H9 (cell line): ENCODE measurements around the gene CENPM. TPM values are rescaled to one million over a fixed set of nuclear protein-coding genes. Genes with fewer than 3 reads are reported as not detected.

Source experiments
- DNase-seq: peaks from one replicate; pipeline ENCODE4 v3.0.0-alpha.2; 2017
- H2AFZ ChIP-seq: one replicate; pipeline ENCODE4 v1.6.1; 2013; ENCODE audit warnings: mild to moderate bottlenecking, low read length, control low read depth, moderate library complexity
- H2AK5ac ChIP-seq: 2 replicates; pipeline ENCODE4 v1.6.1; 2013; ENCODE audit warnings: low read length, control low read depth, mixed read lengths; ENCODE audit not compliant: insufficient read length
- H2BK120ac ChIP-seq: one replicate; pipeline ENCODE4 v1.6.1; 2013; ENCODE audit warnings: low read depth, mild to moderate bottlenecking, low read length, control low read depth, inconsistent platforms; ENCODE audit not compliant: poor library complexity, severe bottlenecking
- H2BK12ac ChIP-seq: 2 replicates; pipeline ENCODE4 v1.6.1; 2013; ENCODE audit warnings: low read length, control low read depth, mixed read lengths, low read depth; ENCODE audit not compliant: insufficient read length
- H2BK15ac ChIP-seq: 2 replicates; pipeline ENCODE4 v1.6.1; 2013; ENCODE audit warnings: low read depth, low read length, control low read depth
- H2BK20ac ChIP-seq: one replicate; pipeline ENCODE4 v1.6.1; 2013; ENCODE audit warnings: low read depth, mild to moderate bottlenecking, low read length, control low read depth, inconsistent platforms; ENCODE audit not compliant: poor library complexity, severe bottlenecking
- H2BK5ac ChIP-seq: 2 replicates; pipeline ENCODE4 v1.6.1; 2013; ENCODE audit warnings: low read length, control low read depth, mixed read lengths; ENCODE audit not compliant: insufficient read length
- H3K14ac ChIP-seq: 2 replicates; pipeline ENCODE4 v1.6.1; 2013; ENCODE audit warnings: low read length, control low read depth; ENCODE audit not compliant: insufficient read depth
- H3K18ac ChIP-seq: 2 replicates; pipeline ENCODE4 v1.6.1; 2013; ENCODE audit warnings: low read depth, mild to moderate bottlenecking, mixed read lengths, low read length, control low read depth; ENCODE audit not compliant: insufficient read length
- H3K23ac ChIP-seq: 2 replicates; pipeline ENCODE4 v1.6.1; 2013; ENCODE audit warnings: low read length, control low read depth, mixed read lengths, low read depth; ENCODE audit not compliant: insufficient read length
- H3K23me2 ChIP-seq: 2 replicates; pipeline ENCODE4 v1.6.1; 2013; ENCODE audit warnings: low read depth, mild to moderate bottlenecking, mixed read lengths, low read length, control low read depth; ENCODE audit not compliant: insufficient read length, poor library complexity, severe bottlenecking
- H3K27ac ChIP-seq: 2 replicates; pipeline ENCODE4 v1.5.1; 2013; ENCODE audit warnings: low read length, control low read depth, mixed read lengths, low read depth; ENCODE audit not compliant: insufficient read length
- H3K27me3 ChIP-seq: 2 replicates; pipeline ENCODE4 v1.6.1; 2013; ENCODE audit warnings: low read length, control low read depth, inconsistent platforms; ENCODE audit not compliant: insufficient read depth
- H3K4ac ChIP-seq: 2 replicates; pipeline ENCODE4 v1.6.1; 2013; ENCODE audit warnings: low read depth, mild to moderate bottlenecking, control low read depth, inconsistent platforms, low read length, moderate library complexity
- H3K4me1 ChIP-seq: 2 replicates; pipeline ENCODE4 v1.6.1; 2013; ENCODE audit warnings: low read length, control low read depth, inconsistent platforms; ENCODE audit not compliant: insufficient read depth
- H3K4me2 ChIP-seq: 2 replicates; pipeline ENCODE4 v1.6.1; 2013; ENCODE audit warnings: low read length, control low read depth, mixed read lengths; ENCODE audit not compliant: insufficient read length, insufficient read depth
- H3K56ac ChIP-seq: 2 replicates; pipeline ENCODE4 v1.6.1; 2013; ENCODE audit warnings: low read depth, mild to moderate bottlenecking, mixed read lengths, low read length, control low read depth; ENCODE audit not compliant: insufficient read length
- H3K79me1 ChIP-seq: 2 replicates; pipeline ENCODE4 v1.6.1; 2013; ENCODE audit warnings: low read depth, mild to moderate bottlenecking, moderate library complexity, low read length, control low read depth, inconsistent platforms; ENCODE audit not compliant: insufficient read depth, poor library complexity, severe bottlenecking
- H3K79me2 ChIP-seq: 2 replicates; pipeline ENCODE4 v1.6.1; 2013; ENCODE audit warnings: low read length, control low read depth, inconsistent platforms; ENCODE audit not compliant: insufficient read depth
- H3K9ac ChIP-seq: 2 replicates; pipeline ENCODE4 v1.6.1; 2013; ENCODE audit warnings: low read length, control low read depth, mixed read lengths; ENCODE audit not compliant: insufficient read length; ENCODE audit errors: extremely low read depth
- H3K9me3 ChIP-seq: one replicate; pipeline ENCODE4 v1.6.1; 2013; ENCODE audit warnings: low read depth, low read length, inconsistent platforms; ENCODE audit not compliant: control insufficient read depth
- H3T11ph ChIP-seq: one replicate; pipeline ENCODE4 v1.6.1; 2013; ENCODE audit warnings: mild to moderate bottlenecking, low read length, control low read depth, inconsistent platforms
- H4K20me1 ChIP-seq: one replicate; pipeline ENCODE4 v1.6.1; 2013; ENCODE audit not compliant: control insufficient read depth, insufficient read length, insufficient read depth
- H4K5ac ChIP-seq: 2 replicates; pipeline ENCODE4 v1.6.1; 2013; ENCODE audit warnings: low read depth, mild to moderate bottlenecking, mixed read lengths, low read length, control low read depth; ENCODE audit not compliant: insufficient read length
- H4K8ac ChIP-seq: replicated peaks from 2 replicates; pipeline ENCODE4 v1.6.1; 2013; ENCODE audit warnings: low read length, control low read depth, mixed read lengths, low read depth; ENCODE audit not compliant: insufficient read length
- H4K91ac ChIP-seq: 2 replicates; pipeline ENCODE4 v1.6.1; 2013; ENCODE audit warnings: low read depth, mild to moderate bottlenecking, moderate library complexity, mixed read lengths, low read length, control low read depth; ENCODE audit not compliant: insufficient read length
- H3K27ac Mint-ChIP-seq, 3 experiments: 2 replicates in 2 of 3; 3 replicates in 1 of 3; pipeline ENCODE4 v1.8.0; 2020 to 2021; ENCODE audit warnings: mixed read lengths in 3 of 3, mild to moderate bottlenecking in 1 of 3, moderate library complexity in 1 of 3
- H3K27me3 Mint-ChIP-seq: 2 replicates; pipeline ENCODE4 v1.8.0; 2021; ENCODE audit warnings: low read depth, mild to moderate bottlenecking, moderate library complexity, mixed read lengths
- H3K36me3 Mint-ChIP-seq, 3 experiments: 2 replicates in 2 of 3; 3 replicates in 1 of 3; pipeline ENCODE4 v1.8.0; 2020 to 2021; ENCODE audit warnings: low read depth in 3 of 3, mixed read lengths in 3 of 3; ENCODE audit not compliant: insufficient read depth in 1 of 3
- H3K4me1 Mint-ChIP-seq, 2 experiments: 2 replicates each; pipeline ENCODE4 v1.8.0; 2020; ENCODE audit warnings: mixed read lengths in 2 of 2
- H3K4me3 Mint-ChIP-seq, 2 experiments: 2 replicates in 1 of 2; 3 replicates in 1 of 2; pipeline ENCODE4 v1.8.0; 2020 to 2021; ENCODE audit warnings: mild to moderate bottlenecking in 2 of 2, mixed read lengths in 2 of 2, moderate library complexity in 1 of 2
- H3K9me3 Mint-ChIP-seq, 2 experiments: 2 replicates in 1 of 2; 3 replicates in 1 of 2; pipeline ENCODE4 v1.8.0; 2020; ENCODE audit warnings: mild to moderate bottlenecking in 2 of 2, mixed read lengths in 2 of 2, moderate library complexity in 1 of 2
- WGBS: extraction: QIAGEN DNeasy Blood & Tissue Kit; methylation state at CpG from one replicate; pipeline ENCODE4 v1.1.7; 2013; ENCODE audit warnings: missing lambda C conversion rate, low lambda C conversion rate, mixed read lengths; ENCODE audit not compliant: insufficient read length; ENCODE audit errors: extremely low coverage; 5-methylcytosine and 5-hydroxymethylcytosine counted together
- total RNA-seq: library from RNA; stranded (reverse); gene quantifications from 2 replicates; pipeline ENCODE4 v1.2.1, GENCODE V29; 2021
- TF ChIP-seq, protein P1 (sequence below): fragments of 200-600 bp; sonication (generic); conservative IDR thresholded peaks from 3 replicates; pipeline ENCODE4 v1.8.0; 2021; ENCODE audit warnings: antibody characterized with exemption, mild to moderate bottlenecking

Gene CENPM
- total RNA-seq, 1 experiment from 2014 or later: 36.5 TPM

DNA sequence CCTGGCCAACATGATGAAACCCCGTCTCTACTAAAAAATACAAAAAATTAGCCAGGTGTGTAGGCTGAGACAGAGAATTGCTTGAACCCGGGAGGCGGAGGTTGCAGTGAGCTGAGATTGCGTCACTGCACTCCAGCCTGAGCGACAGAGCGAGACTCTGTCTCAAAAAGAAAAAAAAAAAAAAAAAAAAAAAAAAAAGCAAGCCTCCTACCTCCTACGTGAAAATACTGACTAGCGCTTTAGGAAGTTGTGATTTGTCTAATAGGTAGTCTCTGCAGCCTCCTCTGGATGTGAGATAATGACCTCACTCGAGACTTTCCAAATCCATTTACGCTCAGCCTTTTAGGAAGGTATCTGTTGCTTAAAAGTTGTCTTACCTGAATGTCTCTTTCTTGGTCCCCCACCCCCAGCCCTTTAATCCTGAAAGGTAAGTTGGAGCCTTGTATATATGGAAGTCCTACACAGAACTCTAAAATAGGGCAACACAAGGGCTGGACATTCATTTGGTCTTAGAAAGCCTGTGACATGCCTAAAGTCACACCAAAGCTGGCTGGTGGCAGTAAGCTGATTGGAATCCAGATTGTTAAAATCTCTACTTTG, 27.8 kb upstream of the CENPM start:
- TF ChIP-seq, protein P1, sequence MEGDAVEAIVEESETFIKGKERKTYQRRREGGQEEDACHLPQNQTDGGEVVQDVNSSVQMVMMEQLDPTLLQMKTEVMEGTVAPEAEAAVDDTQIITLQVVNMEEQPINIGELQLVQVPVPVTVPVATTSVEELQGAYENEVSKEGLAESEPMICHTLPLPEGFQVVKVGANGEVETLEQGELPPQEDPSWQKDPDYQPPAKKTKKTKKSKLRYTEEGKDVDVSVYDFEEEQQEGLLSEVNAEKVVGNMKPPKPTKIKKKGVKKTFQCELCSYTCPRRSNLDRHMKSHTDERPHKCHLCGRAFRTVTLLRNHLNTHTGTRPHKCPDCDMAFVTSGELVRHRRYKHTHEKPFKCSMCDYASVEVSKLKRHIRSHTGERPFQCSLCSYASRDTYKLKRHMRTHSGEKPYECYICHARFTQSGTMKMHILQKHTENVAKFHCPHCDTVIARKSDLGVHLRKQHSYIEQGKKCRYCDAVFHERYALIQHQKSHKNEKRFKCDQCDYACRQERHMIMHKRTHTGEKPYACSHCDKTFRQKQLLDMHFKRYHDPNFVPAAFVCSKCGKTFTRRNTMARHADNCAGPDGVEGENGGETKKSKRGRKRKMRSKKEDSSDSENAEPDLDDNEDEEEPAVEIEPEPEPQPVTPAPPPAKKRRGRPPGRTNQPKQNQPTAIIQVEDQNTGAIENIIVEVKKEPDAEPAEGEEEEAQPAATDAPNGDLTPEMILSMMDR: no peak
- WGBS: no CpG with 5 or more reads among the region's 10 CpGs
- H3K4ac ChIP-seq: no peak overlapping the region
- H2AK5ac ChIP-seq: no peak overlapping the region
- Mint-ChIP-seq H3K9me3 (no peaks in the 10 kb centered on the region; a peak in 2 of 5 replicates), H3K36me3 (no peaks in the 10 kb centered on the region; a peak in 3 of 7 replicates), H3K4me1 (peaks cover 32% of the 10 kb centered on the region in 2 experiments), H3K27me3 (peaks cover 86% of the 10 kb centered on the region), H3K4me3 (no peak overlapping the region), H3K27ac (no peak overlapping the region)
- H3K27me3 ChIP-seq: peaks cover 18% of the 10 kb centered on the region
- no peak overlapping the region for H3K27ac ChIP-seq
- peaks cover 4% of the 10 kb centered on the region for H3K4me1 ChIP-seq
- no peak overlapping the region for H2BK120ac ChIP-seq
- H3K18ac ChIP-seq: no peak overlapping the region
- no peak overlapping the region for H2AFZ ChIP-seq
- H2BK20ac ChIP-seq: no peak overlapping the region
- H2BK12ac ChIP-seq: no peak overlapping the region
- no peaks in the 10 kb centered on the region for H3K79me2 ChIP-seq
- H3K79me1 ChIP-seq: no peaks in the 10 kb centered on the region
- H3K9me3 ChIP-seq: no peaks in the 10 kb centered on the region
- no peak overlapping the region for H3K14ac ChIP-seq
- peaks cover 11% of the 10 kb centered on the region for H3K23me2 ChIP-seq
- no peak for DNase-seq
- H4K8ac ChIP-seq: no peak overlapping the region
- no peak overlapping the region for H3T11ph ChIP-seq
- H3K23ac ChIP-seq: no peak overlapping the region
- no peak overlapping the region for H4K5ac ChIP-seq
- H4K91ac ChIP-seq: no peak overlapping the region
- no peak overlapping the region for H3K9ac ChIP-seq
- H4K20me1 ChIP-seq: no peaks in the 10 kb centered on the region
- H3K4me2 ChIP-seq: no peak overlapping the region
- H2BK5ac ChIP-seq: no peak overlapping the region
- H2BK15ac ChIP-seq: no peak overlapping the region
- no peak overlapping the region for H3K56ac ChIP-seq
